ENCODE data around the gene DNAJC2.

Gene DNAJC2, protein sequence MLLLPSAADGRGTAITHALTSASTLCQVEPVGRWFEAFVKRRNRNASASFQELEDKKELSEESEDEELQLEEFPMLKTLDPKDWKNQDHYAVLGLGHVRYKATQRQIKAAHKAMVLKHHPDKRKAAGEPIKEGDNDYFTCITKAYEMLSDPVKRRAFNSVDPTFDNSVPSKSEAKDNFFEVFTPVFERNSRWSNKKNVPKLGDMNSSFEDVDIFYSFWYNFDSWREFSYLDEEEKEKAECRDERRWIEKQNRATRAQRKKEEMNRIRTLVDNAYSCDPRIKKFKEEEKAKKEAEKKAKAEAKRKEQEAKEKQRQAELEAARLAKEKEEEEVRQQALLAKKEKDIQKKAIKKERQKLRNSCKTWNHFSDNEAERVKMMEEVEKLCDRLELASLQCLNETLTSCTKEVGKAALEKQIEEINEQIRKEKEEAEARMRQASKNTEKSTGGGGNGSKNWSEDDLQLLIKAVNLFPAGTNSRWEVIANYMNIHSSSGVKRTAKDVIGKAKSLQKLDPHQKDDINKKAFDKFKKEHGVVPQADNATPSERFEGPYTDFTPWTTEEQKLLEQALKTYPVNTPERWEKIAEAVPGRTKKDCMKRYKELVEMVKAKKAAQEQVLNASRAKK

DNA sequence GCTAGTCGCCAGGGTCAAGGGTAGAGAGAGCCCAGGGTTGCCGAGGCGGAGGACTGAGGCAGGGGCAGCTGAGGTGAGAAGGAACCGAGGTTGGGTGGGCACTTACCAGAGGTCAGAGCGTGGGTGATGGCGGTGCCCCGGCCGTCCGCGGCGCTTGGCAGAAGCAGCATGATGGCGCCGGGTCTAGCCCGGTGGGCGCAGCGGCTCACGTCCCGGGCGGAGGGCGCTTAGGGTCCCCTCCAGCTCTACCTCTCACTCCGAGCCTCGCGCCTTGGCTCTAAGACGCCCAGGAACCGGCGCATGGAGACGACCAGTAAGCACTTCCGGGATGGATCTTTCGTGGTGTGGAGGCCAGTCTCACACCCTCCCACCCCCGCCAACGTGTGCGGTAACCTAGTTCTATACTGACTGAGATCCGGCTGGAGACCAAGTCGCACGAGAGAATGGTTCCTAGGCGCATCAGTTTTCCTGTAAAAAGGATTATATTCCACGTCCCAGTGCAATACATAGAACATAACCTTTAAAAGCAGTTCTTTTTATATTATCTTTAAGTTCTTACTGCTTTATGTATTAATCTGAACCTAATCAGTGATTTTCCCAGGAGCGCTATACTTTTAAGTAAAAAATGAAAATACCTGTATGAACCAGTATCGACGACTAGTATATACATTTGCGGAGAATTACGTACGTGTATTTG is at the start of gene DNAJC2:
TSS of gene DNAJC2 (minus strand) at position 315 of the 697 bp plus-strand sequence. CDS start at position 170, 145 bp downstream.
- DNase-seq: peak; percentile 90 to 97

GRCh38 chr7:103391976-103392375 is 47.4 kb upstream of the DNAJC2 start:
- DNase-seq: no peak

DNA sequence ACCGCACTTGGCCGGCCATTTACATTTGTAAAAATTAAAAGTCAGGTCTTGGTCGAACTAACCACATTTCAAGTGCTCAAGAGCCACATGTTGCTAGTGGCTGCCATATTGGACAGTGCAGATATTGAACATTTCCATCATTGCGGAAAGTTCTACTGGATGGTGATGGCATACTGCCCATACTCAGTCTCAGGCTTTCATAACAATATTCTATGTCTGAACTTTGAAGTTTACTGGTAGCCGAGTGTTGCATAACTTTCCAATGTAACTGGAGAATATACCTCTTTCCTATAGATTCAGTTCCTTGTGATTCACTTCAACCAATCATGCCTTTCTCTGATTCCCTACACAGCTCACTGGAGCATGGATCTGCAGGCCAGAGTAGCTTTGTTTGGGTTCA is 46.6 kb upstream of the DNAJC2 start:
- DNase-seq: no peak

DNA sequence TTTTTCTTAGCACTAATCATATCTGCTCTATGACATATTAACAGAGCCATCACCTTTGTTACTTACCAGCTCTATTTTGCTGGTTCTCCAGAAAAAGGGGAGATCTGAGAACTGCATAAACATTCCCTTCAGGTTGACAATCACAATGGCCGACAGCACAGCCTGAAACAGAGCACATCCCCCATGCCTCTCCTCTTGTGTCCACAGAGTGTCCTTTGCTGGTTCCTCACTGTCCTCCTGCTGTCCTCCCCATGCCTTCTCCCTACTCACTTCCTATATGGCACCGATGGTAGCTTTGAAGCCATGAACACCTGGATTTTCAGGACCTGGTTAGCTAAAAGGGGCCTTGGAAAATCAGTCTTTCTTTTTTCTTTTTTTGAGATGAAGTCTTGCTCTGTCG is 44.7 kb upstream of the DNAJC2 start:
- DNase-seq: no peak

GRCh38 chr7:103388469-103389140 is 44.0 kb upstream of the DNAJC2 start:
- no peak for DNase-seq

- DNase-seq: no peak
These were observed 42.7 kb upstream of the DNAJC2 start for GRCh38 chr7:103387242-103387641.

DNA sequence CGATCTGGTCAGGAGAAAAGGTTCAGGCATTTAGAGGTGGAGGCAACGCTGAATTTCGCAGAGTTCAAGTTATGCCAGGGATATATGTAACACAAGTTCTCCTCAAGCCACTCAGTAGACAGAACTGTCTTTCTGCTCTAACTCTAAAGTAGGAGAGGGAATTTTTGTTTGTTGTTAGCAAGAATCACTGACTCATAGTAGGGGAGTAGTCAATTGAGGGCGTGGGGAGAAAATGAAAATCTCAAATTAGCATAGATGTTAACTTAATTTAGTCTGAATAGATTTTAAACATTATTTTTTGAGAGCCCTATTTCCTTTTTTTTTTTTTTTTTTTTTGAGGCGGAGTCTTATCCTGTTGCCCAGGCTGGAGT is 37.5 kb upstream of the DNAJC2 start:
- DNase-seq: no peak

- DNase-seq: no peak
These were observed 36.9 kb upstream of the DNAJC2 start for GRCh38 chr7:103381280-103382031.

DNA sequence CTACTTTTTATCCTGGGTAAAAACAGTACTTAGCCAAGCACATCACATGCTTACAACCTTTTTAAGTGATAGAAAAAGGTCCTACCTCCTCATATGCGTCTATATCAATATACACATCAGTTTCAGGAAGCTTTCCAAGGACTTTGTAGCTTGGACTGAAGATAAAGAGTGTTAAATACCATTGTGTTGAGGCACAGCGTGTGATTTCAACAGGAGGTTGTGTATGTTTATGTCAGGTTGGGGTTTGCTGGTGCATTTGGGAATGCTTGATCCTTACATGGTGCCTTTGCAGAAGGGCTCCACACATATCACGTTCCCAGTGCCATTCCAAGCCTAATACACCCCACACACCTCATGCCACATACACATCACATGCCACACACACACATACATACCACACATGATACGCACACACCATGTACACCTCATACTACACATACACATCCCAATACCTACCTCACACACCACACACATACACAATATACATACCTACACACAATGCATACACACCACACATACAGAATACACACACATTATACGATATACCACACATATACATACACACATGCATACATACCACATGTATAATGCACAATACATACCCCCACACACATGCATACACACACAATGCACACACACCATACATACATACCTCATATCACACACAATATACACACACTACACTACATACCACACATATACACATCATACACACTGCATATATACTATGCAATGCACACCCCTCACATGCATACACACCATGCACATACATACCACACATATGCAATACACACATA is 36.0 kb upstream of the DNAJC2 start:
- no peak for DNase-seq

GRCh38 chr7:103379270-103379975 is 34.9 kb upstream of the DNAJC2 start:
- no peak for DNase-seq

GRCh38 chr7:103373866-103374643 is 29.5 kb upstream of the DNAJC2 start:
- DNase-seq: no peak

- no peak for DNase-seq
These were observed 24.9 kb upstream of the DNAJC2 start for GRCh38 chr7:103369432-103369831.

DNA sequence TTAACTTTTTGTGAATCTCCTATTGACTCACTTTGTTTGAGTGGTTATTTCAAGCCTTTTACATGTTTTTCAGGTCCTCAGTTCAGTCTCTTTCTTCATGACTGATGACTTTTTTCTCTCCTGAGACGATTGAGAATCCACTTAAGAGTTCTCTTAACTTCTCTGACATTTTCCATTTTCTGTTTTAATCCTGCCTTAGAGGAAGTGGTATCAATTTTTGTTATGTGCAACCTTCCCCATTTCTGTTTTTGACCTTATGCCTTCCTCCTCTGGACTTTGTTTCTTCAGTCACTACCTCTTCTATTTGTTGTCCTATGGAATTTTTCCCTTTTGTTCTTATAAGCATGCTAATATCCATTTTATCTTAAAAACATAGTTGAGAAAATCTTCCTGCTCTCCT is 5.2 kb upstream of the DNAJC2 start:
- DNase-seq: no peak

GRCh38 chr7:103348959-103349358 is 4.4 kb upstream of the DNAJC2 start:
- DNase-seq: no peak

GRCh38 chr7:103348452-103348851 is 3.9 kb upstream of the DNAJC2 start:
- DNase-seq: peak in 1 of 2 experiments; percentile 7

- peak; percentile 93 to 96 for DNase-seq
These were observed 3.1 kb upstream of the DNAJC2 start, which contains the start of gene PSMC2 for GRCh38 chr7:103347507-103348267. TSS of gene PSMC2 (plus strand) at chr7:103347643. CDS start at chr7:103347712, 69 bp downstream.

- DNase-seq: no peak
These were observed 1.8 kb upstream of the DNAJC2 start for GRCh38 chr7:103346396-103346795.

- peak; percentile 11 to 47 for DNase-seq
These were observed 662 bp downstream of the DNAJC2 start for GRCh38 chr7:103343758-103344452.

DNA sequence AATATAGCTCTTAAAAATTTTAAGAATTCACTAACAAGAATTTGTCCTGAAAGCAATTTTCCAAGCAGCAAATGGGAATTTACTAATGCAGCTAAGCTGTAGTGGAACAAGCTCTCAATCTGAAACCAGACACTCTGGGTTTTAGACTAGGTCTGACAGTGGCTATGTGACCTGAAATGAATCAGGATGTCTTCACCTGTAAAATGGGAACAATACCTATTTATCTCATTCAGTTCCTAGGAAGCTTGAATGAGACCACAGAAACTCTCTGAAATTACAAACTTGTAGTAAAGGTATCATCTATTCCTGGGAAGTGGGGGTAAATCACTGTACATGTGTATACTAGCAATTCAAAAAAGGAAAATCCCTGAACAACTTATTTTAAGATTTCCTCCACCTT is 1.2 kb downstream of the DNAJC2 start:
- DNase-seq: no peak

Data from NCI-H526 (cell line).